HG02973 (cell line): ENCODE results near the gene EARS2.
"Not testable (repeated sequence)": the region's sequence is repeated elsewhere in the genome, so short reads cannot be mapped to it uniquely, and the experiment has no call there.

Source experiments
- ATAC-seq: cut with Tn5 transposase; IDR thresholded peaks from one replicate; pipeline ENCODE4 v1.9.1; 2021; ENCODE audit warnings: moderate library complexity; ENCODE audit not compliant: unreplicated experiment

EARS2 gene

GRCh38 chr16:23570992-23571632, 14.0 kb upstream of the EARS2 start:
- ATAC-seq = no peak

DNA sequence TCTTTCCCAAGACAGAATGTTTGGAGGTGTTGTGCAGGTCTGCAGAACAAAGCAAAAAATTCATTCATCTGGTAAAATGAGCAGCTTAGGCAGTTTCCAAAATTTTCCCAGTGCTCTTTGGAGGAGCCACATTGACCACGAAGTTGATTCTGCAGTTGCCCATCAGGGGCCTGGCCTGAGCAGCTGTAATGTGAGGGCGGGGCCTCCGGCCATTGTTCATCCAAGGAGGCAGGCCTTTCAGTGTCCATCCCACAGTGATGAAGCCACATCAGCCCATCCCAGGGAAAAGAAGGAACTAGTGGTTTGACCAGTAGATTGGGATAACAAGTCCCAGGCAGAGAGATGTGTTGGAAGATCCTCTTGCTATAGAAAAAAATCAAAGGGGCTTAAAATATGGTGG, 10.5 kb upstream of the EARS2 start:
- ATAC-seq = no peak

DNA sequence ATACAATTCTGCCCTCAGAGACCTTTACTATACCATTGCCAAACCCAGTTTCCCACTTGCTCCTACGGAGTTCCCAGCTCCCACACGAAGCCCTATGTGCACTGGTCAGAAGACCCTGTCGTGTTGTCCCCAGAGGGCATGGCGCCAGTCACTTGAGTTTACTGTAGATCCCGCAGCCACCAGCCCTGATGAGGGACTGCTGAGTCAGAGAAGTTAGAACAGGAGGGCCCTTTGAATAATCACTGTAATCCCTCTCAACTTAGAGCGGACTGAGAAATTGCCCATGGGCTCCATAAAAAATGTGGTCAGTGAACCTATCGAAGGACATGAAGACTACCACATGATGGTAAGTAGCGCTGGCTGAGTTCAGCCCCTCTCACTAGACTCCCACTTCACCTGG, 9.6 kb upstream of the EARS2 start:
- no peak for ATAC-seq

- no peak for ATAC-seq
Measured at GRCh38 chr16:23564575-23565363, 7.6 kb upstream of the EARS2 start.

GRCh38 chr16:23563186-23563585, 6.0 kb upstream of the EARS2 start:
- ATAC-seq = no peak

DNA sequence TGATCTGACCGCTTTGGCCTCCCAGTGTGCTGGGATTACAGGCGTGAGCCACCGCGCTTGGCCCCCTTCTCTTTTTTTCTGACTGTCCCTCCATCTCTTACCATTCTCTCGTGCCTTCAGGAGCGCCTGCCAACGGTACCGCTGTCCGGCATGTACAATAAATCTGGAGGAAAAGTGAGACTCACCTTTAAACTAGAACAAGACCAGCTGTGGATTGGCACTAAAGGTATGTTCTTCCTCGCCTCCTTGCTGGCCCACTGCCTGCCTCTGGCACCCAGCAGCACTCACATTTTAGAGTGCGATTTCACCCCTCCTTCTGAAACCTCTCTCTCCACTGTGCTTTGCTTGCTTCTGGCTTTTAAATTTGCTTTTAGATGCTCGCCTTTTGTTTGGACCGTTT, 5.4 kb upstream of the EARS2 start:
- no peak for ATAC-seq

- no peak for ATAC-seq
Measured at GRCh38 chr16:23561586-23561985, 4.4 kb upstream of the EARS2 start.

GRCh38 chr16:23557779-23558702, 891 bp upstream of the EARS2 start:
- peak; percentile 5 for ATAC-seq

GRCh38 chr16:23554536-23554935, 2.6 kb downstream of the EARS2 start:
- ATAC-seq = no peak

DNA sequence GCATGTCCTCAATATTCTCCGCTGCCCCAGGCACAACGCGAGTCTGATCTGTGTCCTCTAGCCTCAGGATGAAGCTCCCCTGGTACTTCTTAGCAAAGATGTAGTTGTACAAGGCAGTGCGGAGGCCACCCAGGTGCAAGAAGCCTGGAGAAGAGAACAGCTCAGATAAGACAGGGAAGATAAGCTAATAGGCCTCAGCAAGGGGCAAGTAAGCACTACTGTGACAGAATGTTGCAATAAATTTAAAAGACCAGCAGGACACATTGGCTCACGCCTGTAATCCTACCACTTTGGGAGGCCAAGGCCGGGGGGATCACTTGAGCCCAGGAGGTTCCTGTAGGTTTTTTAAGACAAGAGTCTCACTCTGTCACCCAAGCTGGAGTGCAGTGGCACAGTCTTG, 5.0 kb downstream of the EARS2 start:
- ATAC-seq = no peak

- no peak for ATAC-seq
Measured at GRCh38 chr16:23549938-23550337, 7.2 kb downstream of the EARS2 start.

DNA sequence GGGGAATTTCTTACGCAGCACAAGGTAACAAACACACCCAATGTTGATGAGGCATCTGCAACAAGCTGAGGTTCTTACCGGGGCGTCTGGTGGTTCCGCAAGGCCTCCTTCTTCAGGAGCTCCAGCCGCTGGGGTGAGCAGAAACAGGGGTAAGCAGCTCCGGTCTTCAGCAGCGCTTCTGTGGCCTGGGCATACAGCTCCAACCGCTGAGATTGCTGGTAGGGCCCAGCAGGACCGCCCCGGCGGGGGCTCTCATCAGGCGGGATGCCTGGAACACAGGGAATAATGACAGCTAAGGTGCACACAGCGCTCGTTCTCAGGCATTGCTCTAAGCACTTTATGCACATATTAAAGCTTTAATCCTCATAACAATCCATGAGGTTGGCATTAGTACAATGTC, 12.7 kb downstream of the EARS2 start:
- no peak for ATAC-seq

DNA sequence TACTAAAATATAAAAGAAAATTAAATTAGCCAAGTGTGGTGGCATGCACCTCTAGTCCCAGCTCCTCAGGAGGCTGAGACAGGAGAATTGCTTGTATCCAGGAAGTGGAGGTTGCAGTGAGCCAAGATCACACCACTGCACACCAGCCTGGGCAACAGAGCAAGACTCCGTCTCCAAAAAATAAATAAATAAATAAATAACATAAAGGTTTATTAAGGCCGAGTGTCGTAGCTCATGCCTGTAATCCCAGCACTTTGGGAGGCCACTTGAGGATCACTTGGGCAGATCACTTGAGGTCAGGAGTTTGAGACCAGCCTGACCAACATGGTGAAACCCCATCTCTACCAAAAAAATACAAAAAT, 16.4 kb downstream of the EARS2 start:
- not testable (repeated sequence) for ATAC-seq

DNA sequence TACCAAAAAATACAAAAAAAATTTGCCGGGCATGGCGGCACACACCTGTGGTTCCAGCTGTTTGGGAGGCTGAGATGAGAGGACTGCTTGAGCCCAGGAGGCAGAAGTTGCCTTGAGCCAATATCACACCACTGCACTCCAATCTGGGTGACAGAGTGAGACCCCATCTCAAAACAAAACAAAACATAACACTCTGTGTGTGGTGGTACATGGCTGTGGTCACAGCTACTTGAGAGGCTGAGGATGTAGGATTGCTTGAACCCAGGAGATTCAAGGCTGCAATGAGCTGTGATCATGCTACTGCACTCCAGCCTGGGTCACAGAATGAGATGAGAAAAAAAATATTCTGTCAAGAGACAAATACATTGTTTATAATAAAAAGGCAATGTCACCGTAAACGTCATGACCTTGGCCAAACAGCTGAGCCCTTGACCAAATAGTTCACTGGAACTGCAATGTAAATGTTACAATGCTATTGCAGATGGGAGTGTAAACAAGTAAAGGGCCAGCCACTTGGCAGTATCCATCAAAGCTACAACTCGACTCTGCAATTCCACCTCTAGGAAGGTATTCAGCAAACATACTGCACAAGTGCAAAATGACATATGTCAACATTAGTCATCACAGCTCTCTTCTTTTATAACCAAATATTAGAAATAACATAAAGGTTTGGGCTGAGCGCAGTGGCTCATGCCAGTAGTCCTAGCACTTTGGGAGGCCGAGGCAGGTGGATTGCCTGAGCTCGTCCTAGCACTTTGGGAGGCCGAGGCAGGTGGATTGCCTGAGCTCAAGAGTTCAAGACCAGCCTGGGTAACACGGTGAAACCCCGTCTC, 16.9 kb downstream of the EARS2 start:
- ATAC-seq = no peak

- ATAC-seq = no peak
Measured at GRCh38 chr16:23538919-23539278, 18.3 kb downstream of the EARS2 start.

DNA sequence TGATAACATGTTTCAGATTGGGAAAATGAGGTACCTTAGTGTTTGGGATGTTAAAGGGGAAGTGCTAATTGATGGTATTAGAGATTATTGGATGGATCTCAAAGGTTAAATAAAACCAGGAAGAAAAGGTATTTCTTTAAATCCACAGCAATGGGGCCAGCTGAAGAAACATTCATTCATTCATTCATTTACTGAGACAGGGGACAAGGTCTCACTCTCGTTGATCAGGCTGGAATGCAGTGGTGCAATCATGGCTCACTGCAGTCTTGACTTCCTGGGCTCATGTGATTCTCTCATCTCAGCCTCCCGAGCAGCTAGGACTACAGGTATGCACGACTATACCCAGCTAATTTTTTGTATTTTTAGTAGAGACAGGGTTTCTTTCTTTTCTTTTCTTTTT, 19.8 kb downstream of the EARS2 start:
- no peak for ATAC-seq

GRCh38 chr16:23535901-23536300, 21.2 kb downstream of the EARS2 start:
- no peak for ATAC-seq

DNA sequence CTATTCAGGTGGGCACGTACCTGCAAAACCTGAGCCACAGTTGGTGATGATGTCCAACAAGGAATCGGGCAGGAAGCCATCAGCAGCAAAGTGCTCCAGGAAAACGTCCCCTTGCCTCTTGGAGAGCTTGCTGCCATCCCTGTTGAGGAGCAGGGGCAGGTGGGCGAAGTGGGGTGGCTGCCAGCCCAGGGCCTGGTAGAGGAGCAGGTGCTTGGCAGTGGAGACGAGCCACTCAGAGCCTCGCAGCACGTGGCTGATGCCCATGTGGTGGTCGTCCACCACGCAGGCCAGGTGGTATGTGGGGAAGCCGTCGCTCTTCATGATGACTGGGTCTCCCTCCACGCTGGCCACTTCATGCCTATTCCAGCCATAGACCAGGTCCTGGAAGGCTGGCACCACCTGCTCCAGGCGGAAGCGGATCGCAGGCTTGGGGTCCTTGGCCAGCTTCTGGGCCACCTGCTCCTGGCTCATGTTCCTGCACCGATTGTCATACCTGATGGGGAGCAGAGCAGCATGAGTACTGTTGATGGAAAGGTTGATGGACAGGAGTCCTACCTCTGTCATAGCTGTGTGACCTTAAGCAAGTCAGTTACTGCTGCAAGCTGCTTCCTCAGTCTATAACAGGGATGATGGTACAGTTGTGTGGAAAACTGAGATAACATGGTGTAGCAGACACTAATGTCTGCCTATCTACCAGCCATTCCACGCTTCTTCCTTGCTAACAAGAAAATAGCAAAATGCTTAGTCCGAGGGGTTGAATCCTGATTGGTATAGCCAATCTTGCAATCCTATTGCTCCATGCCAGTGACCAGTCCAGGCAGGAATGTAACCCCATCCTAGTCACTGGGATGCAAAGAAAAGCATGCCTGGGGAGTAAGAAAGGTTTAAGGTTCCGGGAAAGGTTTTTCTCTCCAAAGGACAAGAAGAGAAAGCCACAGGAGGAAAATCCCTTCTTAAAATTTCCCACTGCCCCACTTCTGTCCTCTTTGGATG, 22.0 kb downstream of the EARS2 start:
- ATAC-seq = no peak

- ATAC-seq = no peak
Measured at GRCh38 chr16:23532448-23532847, 24.7 kb downstream of the EARS2 start.

DNA sequence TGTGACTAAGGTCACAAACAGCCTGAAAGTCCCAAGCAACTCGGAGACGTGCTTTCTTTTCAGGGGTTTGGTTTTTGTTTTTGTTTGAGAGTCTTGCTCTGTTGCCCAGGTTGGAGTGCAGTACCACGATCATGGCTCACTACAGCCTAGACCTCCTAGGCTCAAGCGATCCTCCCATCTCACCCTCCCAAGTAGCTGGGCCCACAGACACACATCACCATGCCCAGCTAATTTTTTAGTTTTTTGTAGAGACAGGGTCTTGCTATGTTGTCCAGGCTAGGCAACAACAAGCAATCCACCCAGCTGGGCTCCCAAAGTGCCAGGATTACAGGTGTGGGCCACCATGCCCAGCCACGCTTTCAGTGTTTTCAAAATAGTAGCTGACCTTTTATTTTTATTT, 27.1 kb downstream of the EARS2 start:
- ATAC-seq = no peak
